Left lobe of liver (tissue), 2 donors: ENCODE results near the gene ZFYVE21. TPM values are rescaled to one million over a fixed set of nuclear protein-coding genes. Genes with fewer than 3 reads are reported as not detected.
"Not testable (repeated sequence)": the region's sequence is repeated elsewhere in the genome, so short reads cannot be mapped to it uniquely, and the experiment has no call there.

Experiments
- ATAC-seq: fragments of 200-7000 bp; cut with Tn5 transposase; one replicate; pipeline ENCODE4 v1.9.1; 2020; ENCODE audit warnings: mild to moderate bottlenecking, moderate library complexity
- DNase-seq: peaks from one replicate; pipeline ENCODE4 v3.0.0-alpha.2; 2020; ENCODE audit warnings: low spot score
- total RNA-seq: library from RNA; stranded (reverse); gene quantifications from one replicate; pipeline ENCODE4 v1.2.1, GENCODE V29; 2021
- donor health status: DM: no; HTN: no; CAD: no; lungs with moderate emphysema.
- donor health status: DM: no; HTN: yes; CAD: no.

ZFYVE21 gene
- total RNA-seq, 1 donor from 2014 or later, result 25.2 TPM

- ATAC-seq, DNase-seq: not testable (repeated sequence)
Measured at GRCh38 chr14:103691655-103692054, 24.0 kb upstream of the ZFYVE21 start.

- ATAC-seq, result no peak
- DNase-seq, result no peak
Measured at GRCh38 chr14:103692159-103692558, 23.5 kb upstream of the ZFYVE21 start.

DNA sequence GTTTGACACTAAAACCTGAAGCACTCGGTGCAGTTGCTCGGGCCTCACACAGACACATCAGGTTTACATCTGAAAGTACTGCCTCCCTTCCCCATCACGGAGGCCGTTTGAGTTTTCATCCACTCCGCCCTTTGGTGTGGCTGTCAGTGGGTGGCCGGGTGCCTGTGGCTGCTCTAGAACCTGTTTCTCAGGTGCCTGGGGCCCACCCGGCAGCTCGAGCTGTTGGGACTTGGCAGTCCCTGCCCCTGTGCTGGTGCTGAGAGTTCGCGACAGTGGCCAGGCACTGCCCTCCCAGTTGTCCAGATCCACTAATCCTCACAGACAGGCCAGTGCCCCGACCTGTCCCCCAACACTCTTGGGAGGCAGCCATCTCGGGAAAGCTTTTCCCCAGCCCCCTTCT is 22.7 kb upstream of the ZFYVE21 start:
- DNase-seq (no peak), ATAC-seq (no peak)

DNA sequence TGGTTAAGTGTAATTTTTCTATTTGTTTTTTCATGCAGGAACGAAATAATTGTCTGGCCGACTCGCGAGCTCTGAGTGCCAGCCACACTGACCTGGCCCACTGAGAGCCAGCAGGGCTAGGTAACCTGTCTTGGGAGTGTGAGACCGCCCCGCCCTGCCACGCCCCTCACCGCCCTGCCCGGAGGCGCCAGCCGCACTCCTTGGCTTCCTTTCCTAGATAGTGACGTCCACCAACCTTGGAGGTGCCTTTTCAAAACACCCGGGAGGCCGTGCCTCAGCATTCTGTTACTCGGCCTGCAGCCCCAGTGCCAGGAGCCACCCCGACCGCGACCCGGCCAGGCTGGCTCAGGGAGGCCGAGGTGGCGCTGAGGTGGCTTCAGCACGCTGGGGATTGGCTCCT is 22.1 kb upstream of the ZFYVE21 start:
- DNase-seq (no peak), ATAC-seq (no peak)

DNA sequence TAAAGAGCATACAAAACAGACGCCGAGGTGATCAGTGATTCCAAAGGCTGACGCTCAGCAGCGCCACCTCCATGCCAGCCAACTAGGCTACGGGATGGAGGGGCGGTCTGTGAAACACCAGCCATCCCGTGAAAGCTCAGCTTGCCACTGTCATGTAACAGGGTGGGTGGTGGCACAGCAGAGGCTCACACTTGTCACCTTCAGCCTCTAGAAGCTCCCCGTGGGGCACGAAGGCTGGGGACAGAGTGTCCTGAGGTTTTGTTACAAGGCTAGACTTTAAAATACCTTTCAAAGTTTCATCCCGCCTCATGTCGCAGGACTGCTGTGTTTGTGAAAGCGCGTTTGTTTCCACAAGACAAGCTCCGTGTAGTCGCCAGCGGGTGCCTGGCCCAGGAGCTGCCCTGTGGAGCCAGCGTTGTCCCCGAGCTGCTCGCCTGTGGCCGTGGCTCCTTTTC is 21.0 kb upstream of the ZFYVE21 start:
- ATAC-seq (no peak), DNase-seq (no peak)

DNA sequence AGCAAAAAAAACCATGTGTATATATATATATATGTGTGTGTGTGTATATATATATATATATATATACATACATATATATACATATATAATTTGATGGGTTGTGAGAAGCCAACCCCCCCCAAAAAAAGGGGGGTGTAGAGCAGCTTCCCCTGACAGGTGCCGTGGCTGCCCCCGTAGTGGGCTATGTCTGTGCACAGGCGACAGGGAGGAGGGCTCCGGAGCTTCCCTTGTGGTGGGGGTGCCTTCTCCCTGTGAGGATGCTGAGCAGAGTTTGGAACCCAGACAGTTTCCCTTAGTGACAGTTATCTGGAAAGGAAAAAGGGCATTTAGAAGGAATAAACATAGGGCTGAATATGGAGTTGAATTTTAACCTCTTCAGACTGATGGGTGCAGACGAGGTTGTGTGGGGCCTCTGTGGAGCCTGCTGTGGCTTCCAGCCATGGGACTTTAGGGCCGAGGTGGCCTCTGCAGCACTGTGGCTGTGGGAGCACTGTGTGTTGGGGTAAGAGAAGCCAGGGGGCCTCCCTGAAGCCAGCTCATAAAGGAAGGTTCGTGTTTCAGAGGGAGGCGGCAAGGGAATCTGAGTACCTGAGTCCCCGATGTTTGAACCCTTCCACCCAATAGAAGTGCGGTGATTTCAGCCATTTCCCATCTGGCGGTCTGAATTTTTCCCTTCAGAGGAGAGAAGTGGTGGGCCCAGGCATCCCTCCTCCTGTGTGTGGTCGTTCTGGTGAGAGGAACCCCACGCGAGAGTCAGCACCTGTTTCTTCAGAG is 20.1 kb upstream of the ZFYVE21 start:
- no peak for ATAC-seq
- DNase-seq, result no peak

- DNase-seq (no peak), ATAC-seq (no peak)
Measured at GRCh38 chr14:103696070-103696402, 19.6 kb upstream of the ZFYVE21 start.

DNA sequence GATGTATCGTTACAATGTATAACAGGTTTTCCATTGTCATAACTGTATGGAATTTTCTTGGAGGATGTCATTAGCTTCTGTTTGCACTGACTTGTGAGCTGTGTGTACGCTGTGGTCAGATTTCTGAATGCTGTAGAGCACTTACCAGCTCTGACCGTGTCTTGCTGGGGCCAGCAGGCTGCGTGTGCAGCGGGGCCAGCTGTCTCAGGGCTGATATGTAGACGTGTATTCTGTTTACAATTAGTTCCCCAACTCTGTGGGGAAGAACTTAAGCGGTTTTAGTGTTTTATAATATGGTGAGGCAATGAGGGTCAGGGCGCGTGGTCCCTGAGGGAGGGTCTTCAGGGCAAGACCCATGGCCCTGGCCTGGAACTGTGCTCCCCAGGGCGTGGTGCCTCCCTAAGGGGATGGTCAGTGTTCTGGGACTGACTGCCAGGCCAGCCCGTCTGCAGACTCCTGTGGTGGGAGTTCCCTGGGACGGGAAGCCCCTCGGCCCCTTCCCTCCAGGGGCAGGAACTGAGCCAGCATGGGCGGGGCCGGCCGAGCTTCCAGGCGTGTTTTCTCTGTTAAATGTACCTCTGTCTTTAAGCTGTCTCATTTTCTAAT is 19.0 kb upstream of the ZFYVE21 start:
- no peak for DNase-seq
- no peak for ATAC-seq

DNA sequence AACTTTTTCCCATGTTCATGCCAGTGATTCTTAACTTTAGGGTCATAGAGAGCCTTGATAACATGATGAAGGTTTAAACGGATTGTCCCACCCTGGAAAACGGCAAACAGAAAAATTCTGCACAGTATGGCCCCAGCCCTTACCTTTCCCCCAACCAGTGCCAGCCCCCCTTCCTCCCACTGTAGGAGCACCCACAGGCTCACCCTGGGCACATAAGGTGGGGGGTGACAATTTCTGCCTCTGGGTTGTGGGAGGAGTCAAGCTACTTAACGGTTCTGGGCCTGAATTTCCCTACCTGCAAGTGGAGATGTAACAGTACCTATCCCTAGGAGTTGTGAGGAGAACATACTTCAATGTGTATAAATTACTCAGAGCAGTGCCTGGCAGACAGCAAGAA is 18.4 kb upstream of the ZFYVE21 start:
- DNase-seq, result no peak

GRCh38 chr14:103697603-103698379 is 17.8 kb upstream of the ZFYVE21 start:
- ATAC-seq (no peak), DNase-seq (no peak)

More for the DNA sequence above, 18.4 kb upstream of the ZFYVE21 start:
- ATAC-seq, result no peak

DNA sequence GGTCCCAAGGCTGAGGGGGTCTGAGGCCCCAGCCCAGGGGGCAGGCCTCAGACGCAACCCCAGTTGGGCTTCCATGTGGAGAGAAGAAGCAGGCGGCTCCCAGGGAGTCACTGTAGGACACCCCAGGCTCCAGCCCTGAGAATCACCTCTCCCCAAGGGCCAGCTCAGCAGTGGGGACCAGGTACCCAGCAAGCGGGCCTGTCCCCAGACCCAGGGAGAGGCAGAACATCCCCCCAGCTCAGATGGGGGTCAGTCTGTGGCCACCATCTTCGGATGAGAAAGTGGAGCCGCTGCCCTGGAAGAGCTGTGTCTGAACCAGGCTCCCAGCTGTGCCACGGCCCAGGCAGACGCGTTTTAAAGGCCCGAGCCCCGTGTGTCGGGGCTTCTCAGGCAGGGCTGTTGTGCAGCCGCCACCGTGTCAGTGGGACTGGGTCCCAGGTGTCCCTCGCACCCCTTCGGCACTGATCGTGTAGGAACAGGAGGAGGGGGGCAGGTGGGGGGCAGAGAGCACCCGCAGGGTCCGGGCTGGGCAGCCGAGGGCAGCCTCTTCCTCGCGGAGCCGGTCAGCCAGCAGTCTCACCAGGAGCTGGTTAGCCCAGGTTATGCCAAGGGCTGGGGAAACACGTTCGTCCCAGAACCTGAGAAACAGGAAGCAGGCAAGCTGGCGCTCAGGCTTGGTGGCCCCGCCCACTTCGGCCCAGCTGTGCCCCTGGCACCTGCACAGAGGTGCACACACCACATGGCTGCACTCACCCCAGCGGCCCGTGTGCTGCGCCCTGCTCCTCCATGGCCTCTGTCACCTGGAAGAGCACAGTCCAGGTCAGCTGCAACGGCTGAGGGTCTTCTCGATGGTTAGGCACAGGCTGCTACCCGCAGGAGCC is 17.0 kb upstream of the ZFYVE21 start:
- DNase-seq, result no peak
- ATAC-seq, result peak; percentile 35

- DNase-seq (no peak), ATAC-seq (no peak)
Measured at GRCh38 chr14:103699261-103699661, 16.3 kb upstream of the ZFYVE21 start.

DNA sequence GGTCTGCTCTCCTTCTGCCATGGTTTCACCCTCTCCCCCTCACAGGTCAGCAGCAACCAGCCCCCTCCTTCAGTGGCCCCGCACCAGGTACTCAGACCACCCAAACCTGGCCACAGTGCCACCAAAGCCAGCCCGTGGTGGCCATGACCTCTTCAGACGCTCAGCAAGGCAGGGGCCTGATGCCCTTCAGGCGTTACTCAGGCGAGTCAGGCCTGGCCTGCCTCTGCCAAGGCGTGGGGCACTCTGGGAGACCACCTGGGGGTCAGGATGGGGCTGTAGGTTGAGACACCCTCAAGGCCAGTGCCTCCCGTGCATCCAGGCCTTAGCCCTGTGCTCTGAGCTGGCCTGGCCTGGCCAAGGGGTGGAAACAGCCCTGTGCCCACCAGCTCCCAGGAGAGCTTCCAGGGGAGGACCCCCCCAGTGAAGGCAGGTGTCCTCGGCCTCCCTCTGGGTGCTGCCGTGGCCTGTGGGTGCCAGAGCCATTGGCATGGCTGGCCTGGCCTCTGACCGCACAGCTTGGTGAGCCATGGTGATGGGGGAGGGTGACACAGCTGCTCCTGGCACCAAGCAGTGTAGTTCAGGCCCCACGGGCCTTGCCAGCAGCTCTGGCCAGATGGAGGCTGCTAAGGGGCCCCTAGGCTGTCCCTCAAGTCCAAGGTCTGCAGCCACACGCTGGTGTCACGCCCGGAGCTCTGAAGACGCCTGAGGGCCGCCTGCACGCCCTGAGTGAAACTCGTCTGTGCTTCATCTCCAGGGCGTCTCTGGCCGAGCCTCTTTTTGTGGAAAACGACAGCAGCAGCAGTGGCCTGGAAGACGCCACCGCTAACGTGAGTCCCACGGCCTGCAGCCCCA is 15.5 kb upstream of the ZFYVE21 start:
- peak; percentile 89 for DNase-seq
- peak; percentile 77 for ATAC-seq

DNA sequence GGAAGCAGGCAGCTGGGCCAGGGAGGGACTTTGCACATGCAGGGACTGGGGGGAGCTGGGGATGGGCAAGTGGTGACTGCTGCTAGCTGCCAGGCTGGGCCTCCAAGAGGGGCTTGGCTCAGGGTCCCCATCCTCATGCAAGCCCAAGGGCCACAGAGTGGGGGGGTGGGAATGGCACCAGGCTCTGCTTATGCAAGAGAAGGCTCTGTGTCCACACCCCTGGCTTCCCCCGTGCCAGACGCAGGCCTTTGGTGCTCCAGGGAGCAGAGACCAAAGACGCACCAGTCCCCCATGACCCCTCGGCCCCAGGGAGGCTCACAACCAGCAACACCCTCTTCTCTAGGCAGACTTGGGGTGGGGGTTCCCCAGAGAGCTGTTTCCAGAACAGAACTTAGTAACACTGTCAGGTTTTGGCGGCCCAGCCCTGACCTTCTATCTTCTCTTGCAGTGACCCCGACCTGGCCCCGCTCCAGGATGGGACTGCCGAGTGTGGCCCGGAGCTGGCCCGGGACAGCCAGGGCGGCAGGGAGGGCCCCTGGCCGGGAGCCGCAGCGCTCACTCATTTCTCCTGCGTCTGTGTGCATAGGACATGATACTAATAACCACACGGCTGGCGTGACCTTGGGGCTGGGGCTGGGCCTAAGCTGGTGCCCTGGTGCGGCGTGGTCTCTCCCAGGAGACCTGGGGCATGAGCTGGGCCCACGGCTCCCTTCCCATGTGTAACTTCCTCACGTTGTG is 14.7 kb upstream of the ZFYVE21 start:
- ATAC-seq, result peak; percentile 59

GRCh38 chr14:103702095-103702494 is 13.5 kb upstream of the ZFYVE21 start:
- DNase-seq (no peak), ATAC-seq (no peak)

More for the DNA sequence above, 14.7 kb upstream of the ZFYVE21 start:
- DNase-seq, result peak; percentile 85

DNA sequence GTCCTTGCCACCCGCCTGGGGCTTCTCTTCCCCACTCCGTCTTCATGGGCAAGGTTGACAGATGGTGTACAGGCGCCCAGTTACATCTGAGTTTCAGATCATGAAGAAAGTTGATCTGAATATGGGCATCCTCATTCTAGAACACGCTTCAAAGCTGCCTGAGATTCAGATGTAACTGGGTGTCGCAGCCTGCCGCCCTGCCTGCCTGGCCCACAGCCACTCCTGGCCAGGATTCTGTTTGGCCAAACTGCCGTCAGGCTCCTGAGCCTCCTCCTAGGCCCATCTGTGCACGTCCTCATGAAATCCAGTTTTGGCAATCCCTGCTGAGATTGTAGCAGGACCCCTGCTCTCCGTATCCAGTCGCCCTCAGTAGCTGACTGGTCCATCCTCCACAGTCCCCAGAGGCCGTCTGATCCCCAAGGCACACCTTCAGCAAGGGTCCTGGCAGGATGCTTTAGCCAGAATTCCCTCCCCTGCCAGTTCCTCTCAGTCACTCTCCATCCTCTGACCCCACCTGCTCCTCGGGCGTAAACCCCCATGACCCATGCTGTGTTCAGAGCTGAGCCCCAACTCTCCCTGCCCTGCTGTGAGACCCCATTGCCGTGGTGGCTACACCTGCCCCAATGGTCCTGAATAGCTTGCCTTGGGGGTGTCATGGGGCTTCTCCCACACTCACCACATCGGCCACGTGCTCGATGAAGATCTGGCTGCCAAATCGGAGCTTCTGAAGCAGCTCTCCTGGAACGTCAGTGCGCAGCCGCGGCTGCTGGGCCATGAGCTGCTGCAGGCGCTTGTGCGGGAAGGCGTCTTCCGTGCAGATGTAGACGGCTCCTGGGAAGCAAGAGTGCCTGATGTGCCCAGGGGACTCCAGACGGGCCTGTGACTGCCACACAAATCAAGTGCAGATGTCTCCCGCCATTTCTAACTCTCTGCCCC is 12.8 kb upstream of the ZFYVE21 start:
- DNase-seq, result no peak
- ATAC-seq, result no peak

- no peak for DNase-seq
- no peak for ATAC-seq
Measured at GRCh38 chr14:103703433-103704385, 11.9 kb upstream of the ZFYVE21 start.
